Hematopoietic multipotent progenitor cell treated with erythropoietin and hydrocortisone succinate and interleukin-3 and kit ligand, for 6 days (in vitro differentiated cells): ENCODE measurements around the gene DPP6.

Experiments used
- DNase-seq: peaks from one replicate; pipeline ENCODE4 v3.0.0-alpha.2; 2015

DPP6 gene

GRCh38 chr7:154905146-154905545, 852.9 kb downstream of the DPP6 start:
- no peak for DNase-seq

- no peak for DNase-seq
These were observed 853.4 kb downstream of the DPP6 start for GRCh38 chr7:154905615-154906014.

GRCh38 chr7:154906201-154906600, 854.0 kb downstream of the DPP6 start:
- no peak for DNase-seq

GRCh38 chr7:154906736-154907355, 854.6 kb downstream of the DPP6 start:
- DNase-seq = no peak

GRCh38 chr7:154907651-154908620, 855.7 kb downstream of the DPP6 start:
- DNase-seq = no peak

GRCh38 chr7:154909241-154910105, 857.3 kb downstream of the DPP6 start:
- no peak for DNase-seq

- DNase-seq = no peak
These were observed 857.9 kb downstream of the DPP6 start for GRCh38 chr7:154910125-154910524.

GRCh38 chr7:154910977-154911376, 858.8 kb downstream of the DPP6 start:
- no peak for DNase-seq

GRCh38 chr7:154911411-154911810, 859.2 kb downstream of the DPP6 start:
- DNase-seq = no peak

GRCh38 chr7:154911862-154912455, 859.8 kb downstream of the DPP6 start:
- DNase-seq = no peak

- no peak for DNase-seq
These were observed 860.9 kb downstream of the DPP6 start for GRCh38 chr7:154912871-154913637.

GRCh38 chr7:154913638-154914307, 861.6 kb downstream of the DPP6 start:
- peak; percentile 83 for DNase-seq

GRCh38 chr7:154914308-154914995, 862.3 kb downstream of the DPP6 start:
- no peak for DNase-seq

GRCh38 chr7:154914996-154915380, 862.8 kb downstream of the DPP6 start:
- DNase-seq = no peak

- DNase-seq = no peak
These were observed 863.4 kb downstream of the DPP6 start for GRCh38 chr7:154915600-154915999.

GRCh38 chr7:154916381-154916780, 864.2 kb downstream of the DPP6 start:
- no peak for DNase-seq

- DNase-seq = no peak
These were observed 864.9 kb downstream of the DPP6 start for GRCh38 chr7:154916856-154917807.

GRCh38 chr7:154917808-154918160, 865.6 kb downstream of the DPP6 start:
- DNase-seq = no peak

GRCh38 chr7:154918266-154918665, 866.1 kb downstream of the DPP6 start:
- no peak for DNase-seq

GRCh38 chr7:154918741-154919140, 866.5 kb downstream of the DPP6 start:
- no peak for DNase-seq
